IMR-90 (cell line): ENCODE results near the gene WWC1.

ENCODE experiments used
- MXI1 ChIP-seq: IDR thresholded peaks from 2 replicates; pipeline ENCODE4 v1.6.1; 2012; ENCODE audit warnings: low read depth, mild to moderate bottlenecking, low read length, moderate library complexity, borderline replicate concordance
- POLR2A ChIP-seq: IDR thresholded peaks from 2 replicates; pipeline ENCODE4 v1.6.1; 2012; ENCODE audit warnings: mild to moderate bottlenecking, low read depth, low read length
- TF ChIP-seq, protein P1 (sequence below): conservative IDR thresholded peaks from 2 replicates; pipeline ENCODE4 v1.5.1; 2012; ENCODE audit warnings: mild to moderate bottlenecking, low read depth, low read length, improper control_type of control experiment
- TF ChIP-seq, protein P2 (sequence below): fragments of 150-350 bp; IDR thresholded peaks from 2 replicates; pipeline ENCODE4 v1.6.1; 2016; ENCODE audit warnings: low read depth, mild to moderate bottlenecking, low read length, moderate library complexity, borderline replicate concordance

DNA sequence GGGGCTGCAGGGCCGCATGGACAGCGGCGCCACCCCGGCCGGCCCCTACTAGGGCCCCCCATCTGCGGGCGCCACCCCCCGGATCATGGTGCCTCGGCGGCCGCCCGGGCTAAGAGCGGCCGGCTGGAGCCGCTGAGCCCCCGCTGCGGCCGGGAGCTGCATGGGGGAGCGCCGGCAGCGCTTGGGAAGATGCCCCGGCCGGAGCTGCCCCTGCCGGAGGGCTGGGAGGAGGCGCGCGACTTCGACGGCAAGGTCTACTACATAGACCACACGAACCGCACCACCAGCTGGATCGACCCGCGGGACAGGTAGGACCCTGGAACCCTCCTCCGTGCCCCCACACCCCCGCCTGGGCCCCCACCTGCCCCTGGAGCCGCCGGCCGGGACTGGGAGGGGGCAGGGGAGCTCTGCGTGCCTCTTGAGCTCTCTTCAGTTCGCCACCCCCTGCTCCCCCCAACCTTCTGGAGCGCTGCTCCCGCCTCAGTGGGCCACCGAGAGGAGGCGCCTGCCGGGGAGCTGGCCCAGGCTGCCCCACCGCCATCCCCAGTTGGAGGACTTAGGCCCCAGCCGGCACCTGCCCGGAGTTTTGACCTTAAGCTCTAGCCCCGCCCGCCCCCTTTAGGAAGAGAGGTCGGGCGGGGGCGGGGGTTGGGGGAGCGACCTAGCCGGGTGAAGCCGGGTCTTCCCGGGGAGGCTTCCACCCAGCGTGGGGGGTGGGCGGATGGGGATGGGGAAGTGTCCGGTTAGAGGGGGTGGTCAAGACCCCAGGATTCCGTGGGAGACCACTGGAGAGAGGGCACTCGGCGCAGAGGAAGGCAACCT, 730 bp downstream of the WWC1 start:
- TF ChIP-seq, protein P1, sequence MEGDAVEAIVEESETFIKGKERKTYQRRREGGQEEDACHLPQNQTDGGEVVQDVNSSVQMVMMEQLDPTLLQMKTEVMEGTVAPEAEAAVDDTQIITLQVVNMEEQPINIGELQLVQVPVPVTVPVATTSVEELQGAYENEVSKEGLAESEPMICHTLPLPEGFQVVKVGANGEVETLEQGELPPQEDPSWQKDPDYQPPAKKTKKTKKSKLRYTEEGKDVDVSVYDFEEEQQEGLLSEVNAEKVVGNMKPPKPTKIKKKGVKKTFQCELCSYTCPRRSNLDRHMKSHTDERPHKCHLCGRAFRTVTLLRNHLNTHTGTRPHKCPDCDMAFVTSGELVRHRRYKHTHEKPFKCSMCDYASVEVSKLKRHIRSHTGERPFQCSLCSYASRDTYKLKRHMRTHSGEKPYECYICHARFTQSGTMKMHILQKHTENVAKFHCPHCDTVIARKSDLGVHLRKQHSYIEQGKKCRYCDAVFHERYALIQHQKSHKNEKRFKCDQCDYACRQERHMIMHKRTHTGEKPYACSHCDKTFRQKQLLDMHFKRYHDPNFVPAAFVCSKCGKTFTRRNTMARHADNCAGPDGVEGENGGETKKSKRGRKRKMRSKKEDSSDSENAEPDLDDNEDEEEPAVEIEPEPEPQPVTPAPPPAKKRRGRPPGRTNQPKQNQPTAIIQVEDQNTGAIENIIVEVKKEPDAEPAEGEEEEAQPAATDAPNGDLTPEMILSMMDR: 0 out of 2 replicates have a peak, but pooled peaks have one; percentile 20
- TF ChIP-seq POLR2A (no peak), MXI1 (no peak)
- TF ChIP-seq, protein P2, sequence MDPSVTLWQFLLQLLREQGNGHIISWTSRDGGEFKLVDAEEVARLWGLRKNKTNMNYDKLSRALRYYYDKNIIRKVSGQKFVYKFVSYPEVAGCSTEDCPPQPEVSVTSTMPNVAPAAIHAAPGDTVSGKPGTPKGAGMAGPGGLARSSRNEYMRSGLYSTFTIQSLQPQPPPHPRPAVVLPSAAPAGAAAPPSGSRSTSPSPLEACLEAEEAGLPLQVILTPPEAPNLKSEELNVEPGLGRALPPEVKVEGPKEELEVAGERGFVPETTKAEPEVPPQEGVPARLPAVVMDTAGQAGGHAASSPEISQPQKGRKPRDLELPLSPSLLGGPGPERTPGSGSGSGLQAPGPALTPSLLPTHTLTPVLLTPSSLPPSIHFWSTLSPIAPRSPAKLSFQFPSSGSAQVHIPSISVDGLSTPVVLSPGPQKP: no peak
